Body of pancreas (tissue), 4 donors: ENCODE measurements around the gene MRPL9.

Source experiments
- POLR2A ChIP-seq, 3 donors: fragments of 450-650 bp; IDR thresholded peaks; one replicate each; pipeline ENCODE4 v1.6.1; 2016; ENCODE audit warnings: antibody characterized with exemption in 3 of 3, mild to moderate bottlenecking in 2 of 3
- TF ChIP-seq, protein P1 (sequence below), 7 experiments: fragments of 450-650 bp in 4 of 7; fragments of 200-600 bp in 3 of 7; sonication (generic) in 3 of 7; IDR thresholded peaks; one replicate each; pipeline ENCODE4 v1.5.1; 2016 to 2019; ENCODE audit warnings: antibody characterized with exemption in 7 of 7

DNA sequence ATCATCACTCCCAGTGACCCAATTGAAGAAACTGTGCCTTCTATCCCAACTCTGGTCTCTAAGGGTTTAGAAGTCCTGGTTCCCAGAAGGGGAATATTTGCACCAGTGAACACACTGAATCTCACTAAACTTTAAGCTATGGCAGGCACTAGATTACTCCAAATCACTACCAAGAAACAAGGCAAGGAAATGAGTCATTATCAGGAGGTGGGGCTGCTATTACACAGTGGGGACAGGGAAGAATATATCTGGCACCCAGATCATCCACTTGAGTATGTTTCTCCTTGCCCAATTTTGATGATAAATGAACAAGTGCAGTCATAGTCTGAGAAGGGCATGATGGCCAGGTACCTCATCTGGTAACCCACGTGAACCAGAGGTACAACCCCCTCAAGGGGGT, 7.0 kb downstream of the MRPL9 start:
- no peak for TF ChIP-seq POLR2A (IDR thresholded peaks at IDR 0.05)
- TF ChIP-seq, protein P1, sequence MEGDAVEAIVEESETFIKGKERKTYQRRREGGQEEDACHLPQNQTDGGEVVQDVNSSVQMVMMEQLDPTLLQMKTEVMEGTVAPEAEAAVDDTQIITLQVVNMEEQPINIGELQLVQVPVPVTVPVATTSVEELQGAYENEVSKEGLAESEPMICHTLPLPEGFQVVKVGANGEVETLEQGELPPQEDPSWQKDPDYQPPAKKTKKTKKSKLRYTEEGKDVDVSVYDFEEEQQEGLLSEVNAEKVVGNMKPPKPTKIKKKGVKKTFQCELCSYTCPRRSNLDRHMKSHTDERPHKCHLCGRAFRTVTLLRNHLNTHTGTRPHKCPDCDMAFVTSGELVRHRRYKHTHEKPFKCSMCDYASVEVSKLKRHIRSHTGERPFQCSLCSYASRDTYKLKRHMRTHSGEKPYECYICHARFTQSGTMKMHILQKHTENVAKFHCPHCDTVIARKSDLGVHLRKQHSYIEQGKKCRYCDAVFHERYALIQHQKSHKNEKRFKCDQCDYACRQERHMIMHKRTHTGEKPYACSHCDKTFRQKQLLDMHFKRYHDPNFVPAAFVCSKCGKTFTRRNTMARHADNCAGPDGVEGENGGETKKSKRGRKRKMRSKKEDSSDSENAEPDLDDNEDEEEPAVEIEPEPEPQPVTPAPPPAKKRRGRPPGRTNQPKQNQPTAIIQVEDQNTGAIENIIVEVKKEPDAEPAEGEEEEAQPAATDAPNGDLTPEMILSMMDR (IDR thresholded peaks at IDR 0.05), result no peak
